Stimulated activated CD4-positive, alpha-beta T cell treated with anti-CD3 and anti-CD28 coated beads, Interleukin-1b, Interleukin-23, amount 100 ng/mL, for 4 hours (primary cell): ENCODE results near the gene CACNG7.

Experiments used
- DNase-seq, 2 donors: peaks; one replicate each; pipeline ENCODE4 v3.0.0-alpha.2; 2020; ENCODE audit warnings: low read depth in 2 of 2

The CACNG7 gene

GRCh38 chr19:53878776-53879139 is 30.3 kb upstream of the CACNG7 start:
- no peak for DNase-seq

GRCh38 chr19:53879140-53880081 is 29.7 kb upstream of the CACNG7 start:
- DNase-seq, result peak; percentile 58 to 70

- DNase-seq, result no peak
These were observed 28.2 kb upstream of the CACNG7 start for GRCh38 chr19:53880711-53881481.

- peak in 1 of 2 donors; percentile 46 for DNase-seq
These were observed 27.3 kb upstream of the CACNG7 start, which contains the start of gene PRKCG for GRCh38 chr19:53881482-53882390. Gene PRKCG (plus strand): TSS chr19:53882197. CDS start chr19:53882495, 298 bp downstream.

GRCh38 chr19:53882391-53883050 is 26.6 kb upstream of the CACNG7 start:
- no peak for DNase-seq

GRCh38 chr19:53883231-53883661 is 25.8 kb upstream of the CACNG7 start:
- DNase-seq, result no peak

GRCh38 chr19:53883741-53884140 is 25.3 kb upstream of the CACNG7 start:
- no peak for DNase-seq

- DNase-seq, result no peak
These were observed 24.8 kb upstream of the CACNG7 start for GRCh38 chr19:53884256-53884655.

- no peak for DNase-seq
These were observed 24.0 kb upstream of the CACNG7 start for GRCh38 chr19:53885036-53885435.

GRCh38 chr19:53892301-53892980 is 16.6 kb upstream of the CACNG7 start:
- no peak for DNase-seq

GRCh38 chr19:53892981-53893325 is 16.1 kb upstream of the CACNG7 start:
- no peak for DNase-seq

GRCh38 chr19:53894707-53895106 is 14.4 kb upstream of the CACNG7 start:
- DNase-seq, result no peak

- DNase-seq, result no peak
These were observed 12.4 kb upstream of the CACNG7 start for GRCh38 chr19:53896682-53897081.

- no peak for DNase-seq
These were observed 11.6 kb upstream of the CACNG7 start for GRCh38 chr19:53897459-53897858.

GRCh38 chr19:53898166-53898565 is 10.9 kb upstream of the CACNG7 start:
- DNase-seq, result no peak

GRCh38 chr19:53898636-53899341 is 10.3 kb upstream of the CACNG7 start:
- DNase-seq, result no peak

GRCh38 chr19:53900191-53900860 is 8.8 kb upstream of the CACNG7 start:
- no peak for DNase-seq

GRCh38 chr19:53903055-53903680 is 5.9 kb upstream of the CACNG7 start:
- peak in 1 of 2 donors; percentile 32 for DNase-seq

- DNase-seq, result no peak
These were observed 4.2 kb upstream of the CACNG7 start for GRCh38 chr19:53904909-53905308.
